ENCODE data around the gene RHBG.
A peak's percentile ranks its signal among the peaks of the same experiment; 100 is the strongest.
"Not testable (repeated sequence)": the region's sequence is repeated elsewhere in the genome, so short reads cannot be mapped to it uniquely, and the experiment has no call there.

The RHBG gene

GRCh38 chr1:156365754-156366153, 3.3 kb upstream of the RHBG start:
- no peak for DNase-seq

GRCh38 chr1:156366378-156367166, 2.4 kb upstream of the RHBG start:
- no peak for DNase-seq

GRCh38 chr1:156367383-156368156, 1.4 kb upstream of the RHBG start:
- DNase-seq, result no peak

- DNase-seq, result no peak
Measured at GRCh38 chr1:156368157-156368658, 803 bp upstream of the RHBG start.

- not testable (repeated sequence) for DNase-seq
Measured at GRCh38 chr1:156369685-156370286, 775 bp downstream of the RHBG start.

GRCh38 chr1:156371553-156372264, 2.7 kb downstream of the RHBG start:
- DNase-seq, result no peak

GRCh38 chr1:156372265-156372586, 3.2 kb downstream of the RHBG start:
- DNase-seq, result no peak

GRCh38 chr1:156372876-156373275, 3.9 kb downstream of the RHBG start:
- no peak for DNase-seq

- DNase-seq, result no peak
Measured at GRCh38 chr1:156373546-156373945, 4.5 kb downstream of the RHBG start.

GRCh38 chr1:156376146-156376545, 7.1 kb downstream of the RHBG start:
- DNase-seq, result no peak

- DNase-seq, result no peak
Measured at GRCh38 chr1:156376958-156377919, 8.2 kb downstream of the RHBG start.

GRCh38 chr1:156378557-156378956, 9.5 kb downstream of the RHBG start:
- no peak for DNase-seq

GRCh38 chr1:156379420-156380165, 10.6 kb downstream of the RHBG start:
- no peak for DNase-seq

GRCh38 chr1:156382561-156382960, 13.6 kb downstream of the RHBG start:
- no peak for DNase-seq

- DNase-seq, result peak; percentile 74
Measured at GRCh38 chr1:156383023-156383422, 14.0 kb downstream of the RHBG start.

- DNase-seq, result no peak
Measured at GRCh38 chr1:156384007-156384406, 15.0 kb downstream of the RHBG start.

- no peak for DNase-seq
Measured at GRCh38 chr1:156384658-156385057, 15.6 kb downstream of the RHBG start.

- peak; percentile 79 for DNase-seq
Measured at GRCh38 chr1:156385534-156386031, 16.6 kb downstream of the RHBG start.

- no peak for DNase-seq
Measured at GRCh38 chr1:156386134-156386901, 17.3 kb downstream of the RHBG start.
